Measurements from ENCODE around the gene BMP6. TPM values are rescaled to one million over a fixed set of nuclear protein-coding genes. Genes with fewer than 3 reads are reported as not detected.

The BMP6 gene
- total RNA-seq, 1 experiment from 2014 or later = 0.28 TPM

DNA sequence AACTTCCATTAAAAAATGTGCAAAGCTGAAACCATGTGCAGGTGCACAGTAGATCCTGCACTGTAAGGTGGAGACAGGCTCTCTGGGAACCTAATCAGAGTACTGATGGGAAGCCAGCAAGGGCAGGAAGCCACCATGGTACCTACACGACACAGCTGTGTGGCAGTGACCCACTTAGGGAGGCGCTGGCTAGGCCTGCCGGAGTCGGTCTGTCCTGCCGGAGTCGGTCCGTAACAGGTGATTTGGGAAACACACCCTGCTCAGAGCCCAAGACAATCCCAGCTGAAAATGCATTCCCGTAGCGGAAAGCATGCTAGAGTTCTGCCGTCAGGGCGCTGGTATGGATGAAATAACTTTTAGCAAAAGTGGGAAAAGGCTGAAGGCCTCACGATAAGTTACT is 167.4 kb downstream of the BMP6 start:
- Histone ChIP-seq H3K23me2 (ENCODE audit: insufficient read length, low read depth, low read length, poor library complexity, severe bottlenecking) (no peaks in the 10 kb centered on the region), H2BK5ac (ENCODE audit: insufficient read length, low read length) (no peak overlapping the region), H3K14ac (ENCODE audit: insufficient read depth, low read length) (no peak overlapping the region), H2BK20ac (ENCODE audit: low read depth, low read length, poor library complexity, severe bottlenecking) (no peak overlapping the region), H3K27me3 (ENCODE audit: insufficient read depth, low read length) (no peaks in the 10 kb centered on the region), H3T11ph (ENCODE audit: low read length) (no peak overlapping the region), H2AK5ac (ENCODE audit: insufficient read length, low read length) (no peak overlapping the region), H2BK12ac (ENCODE audit: insufficient read length, low read depth, low read length) (no peak overlapping the region), H3K4me2 (ENCODE audit: insufficient read depth, insufficient read length, low read length) (no peak overlapping the region), H3K79me1 (ENCODE audit: insufficient read depth, low read depth, low read length, poor library complexity, severe bottlenecking) (no peaks in the 10 kb centered on the region), H3K23ac (ENCODE audit: insufficient read length, low read depth, low read length) (no peak overlapping the region), H3K56ac (ENCODE audit: insufficient read length, low read depth, low read length) (no peak overlapping the region), H4K5ac (ENCODE audit: insufficient read length, low read depth, low read length) (no peak overlapping the region), H3K79me2 (ENCODE audit: insufficient read depth, low read length) (no peaks in the 10 kb centered on the region), H4K91ac (ENCODE audit: insufficient read length, low read depth, low read length) (no peak overlapping the region), H4K8ac (replicated peaks; ENCODE audit: insufficient read length, low read depth, low read length) (no peak overlapping the region), H2AFZ (ENCODE audit: low read length) (no peak overlapping the region), H3K18ac (ENCODE audit: insufficient read length, low read depth, low read length) (no peak overlapping the region), H2BK120ac (ENCODE audit: low read depth, low read length, poor library complexity, severe bottlenecking) (no peak overlapping the region), H3K27ac (ENCODE audit: insufficient read length, low read depth, low read length) (no peak overlapping the region), H3K9ac (ENCODE audit: extremely low read depth, insufficient read length, low read length) (no peak overlapping the region), H3K9me3 (ENCODE audit: control insufficient read depth, low read depth, low read length) (no peaks in the 10 kb centered on the region), H3K4me1 (ENCODE audit: insufficient read depth, low read length) (no peaks in the 10 kb centered on the region), H3K4ac (ENCODE audit: low read depth, low read length) (no peak overlapping the region), H2BK15ac (ENCODE audit: low read depth, low read length) (no peak overlapping the region), H4K20me1 (ENCODE audit: control insufficient read depth, insufficient read depth, insufficient read length) (no peaks in the 10 kb centered on the region)
- Mint-ChIP-seq H3K27me3 (ENCODE audit: low read depth) (no peaks in the 10 kb centered on the region), H3K9me3 (no peaks in the 10 kb centered on the region), H3K4me3 (no peak overlapping the region), H3K36me3 (ENCODE audit: insufficient read depth in 1 of 3, low read depth in 3 of 3) (peaks cover 45 to 92% (median 87%) of the 10 kb centered on the region in 3 experiments), H3K4me1 (no peaks in the 10 kb centered on the region), H3K27ac (no peak overlapping the region)
- no CpG with 5 or more reads among the region's 12 CpGs for WGBS (ENCODE audit: extremely low coverage, insufficient read length, low lambda C conversion rate)
- no peak for DNase-seq
- TF ChIP-seq, protein P1, sequence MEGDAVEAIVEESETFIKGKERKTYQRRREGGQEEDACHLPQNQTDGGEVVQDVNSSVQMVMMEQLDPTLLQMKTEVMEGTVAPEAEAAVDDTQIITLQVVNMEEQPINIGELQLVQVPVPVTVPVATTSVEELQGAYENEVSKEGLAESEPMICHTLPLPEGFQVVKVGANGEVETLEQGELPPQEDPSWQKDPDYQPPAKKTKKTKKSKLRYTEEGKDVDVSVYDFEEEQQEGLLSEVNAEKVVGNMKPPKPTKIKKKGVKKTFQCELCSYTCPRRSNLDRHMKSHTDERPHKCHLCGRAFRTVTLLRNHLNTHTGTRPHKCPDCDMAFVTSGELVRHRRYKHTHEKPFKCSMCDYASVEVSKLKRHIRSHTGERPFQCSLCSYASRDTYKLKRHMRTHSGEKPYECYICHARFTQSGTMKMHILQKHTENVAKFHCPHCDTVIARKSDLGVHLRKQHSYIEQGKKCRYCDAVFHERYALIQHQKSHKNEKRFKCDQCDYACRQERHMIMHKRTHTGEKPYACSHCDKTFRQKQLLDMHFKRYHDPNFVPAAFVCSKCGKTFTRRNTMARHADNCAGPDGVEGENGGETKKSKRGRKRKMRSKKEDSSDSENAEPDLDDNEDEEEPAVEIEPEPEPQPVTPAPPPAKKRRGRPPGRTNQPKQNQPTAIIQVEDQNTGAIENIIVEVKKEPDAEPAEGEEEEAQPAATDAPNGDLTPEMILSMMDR (conservative IDR thresholded peaks at IDR 0.05) = no peak
